HepG2 (cell line): ENCODE results near the gene PYY. TPM values are rescaled to one million over a fixed set of nuclear protein-coding genes. Genes with fewer than 3 reads are reported as not detected.

Experiments
- EED ChIP-seq: sonication (generic); formaldehyde crosslinking; IDR thresholded peaks from 2 replicates; pipeline ENCODE4 v1.5.0; 2020; ENCODE audit warnings: mild to moderate bottlenecking, missing genetic modification reagents
- FOXK1 ChIP-seq: sonication (generic); formaldehyde crosslinking; IDR thresholded peaks from 2 replicates; pipeline ENCODE4 v1.4.0; 2020; ENCODE audit warnings: low read depth, missing genetic modification reagents, borderline replicate concordance
- IRF2 ChIP-seq: IDR thresholded peaks from 2 replicates; pipeline ENCODE4 v1.6.1; 2018; ENCODE audit warnings: missing genetic modification reagents, missing compliant biosample characterization
- MYC ChIP-seq: sonication (generic); formaldehyde crosslinking; IDR thresholded peaks from 2 replicates; pipeline ENCODE4 v1.9.0; 2021; ENCODE audit warnings: missing genetic modification reagents, borderline replicate concordance
- MYPOP ChIP-seq: sonication (generic); formaldehyde crosslinking; IDR thresholded peaks from 2 replicates; pipeline ENCODE4 v1.8.1; 2023; ENCODE audit warnings: mild to moderate bottlenecking, moderate library complexity, missing genetic modification reagents
- NR0B2 ChIP-seq: sonication (generic); formaldehyde crosslinking; IDR thresholded peaks from 2 replicates; pipeline ENCODE4 v1.4.0; 2020; ENCODE audit warnings: mild to moderate bottlenecking, missing genetic modification reagents
- PATZ1 ChIP-seq: sonication (generic); formaldehyde crosslinking; IDR thresholded peaks from 2 replicates; pipeline ENCODE4 v1.4.0; 2020; ENCODE audit warnings: missing genetic modification reagents
- PHF20 ChIP-seq: sonication (generic); formaldehyde crosslinking; IDR thresholded peaks from 2 replicates; pipeline ENCODE4 v1.5.0; 2020; ENCODE audit warnings: mild to moderate bottlenecking, missing genetic modification reagents
- SIX4 ChIP-seq: sonication (generic); formaldehyde crosslinking; IDR thresholded peaks from 2 replicates; pipeline ENCODE4 v1.4.0; 2020; ENCODE audit warnings: missing genetic modification reagents
- TGIF2 ChIP-seq: IDR thresholded peaks from 2 replicates; pipeline ENCODE4 v1.6.1; 2016; ENCODE audit warnings: control low read depth, missing compliant biosample characterization
- TOE1 ChIP-seq: sonication (generic); formaldehyde crosslinking; IDR thresholded peaks from 2 replicates; pipeline ENCODE4 v1.4.0; 2020; ENCODE audit warnings: mild to moderate bottlenecking, missing genetic modification reagents
- ZBED4 ChIP-seq: sonication (generic); formaldehyde crosslinking; IDR thresholded peaks from 2 replicates; pipeline ENCODE4 v1.4.0; 2020; ENCODE audit warnings: missing genetic modification reagents, borderline replicate concordance
- ZNF329 ChIP-seq: sonication (generic); formaldehyde crosslinking; IDR thresholded peaks from 2 replicates; pipeline ENCODE4 v1.9.0; 2021; ENCODE audit warnings: low read depth, mild to moderate bottlenecking, missing genetic modification reagents
- ZNF460 ChIP-seq: sonication (generic); formaldehyde crosslinking; IDR thresholded peaks from 2 replicates; pipeline ENCODE4 v1.5.1; 2020; ENCODE audit warnings: missing genetic modification reagents, mild to moderate bottlenecking, borderline replicate concordance
- ZNF737 ChIP-seq: sonication (generic); formaldehyde crosslinking; IDR thresholded peaks from 2 replicates; pipeline ENCODE4 v1.5.0; 2020; ENCODE audit warnings: missing genetic modification reagents, mild to moderate bottlenecking, borderline replicate concordance
- ZNF740 ChIP-seq: sonication (generic); formaldehyde crosslinking; IDR thresholded peaks from 2 replicates; pipeline ENCODE4 v1.4.0; 2020; ENCODE audit warnings: missing genetic modification reagents
- ZNF781 ChIP-seq: sonication (generic); formaldehyde crosslinking; IDR thresholded peaks from 2 replicates; pipeline ENCODE4 v1.5.1; 2020; ENCODE audit warnings: borderline replicate concordance, mild to moderate bottlenecking, missing genetic modification reagents; ENCODE audit errors: not compliant biosample characterization
- polyA plus RNA-seq, 8 experiments: library from polyadenylated mRNA; depleted of rRNA in 3 of 8; stranded (reverse) in 7 of 8; unstranded in 1 of 8; fragments of >200 nt; fragmentation: Illumina TruSeq in 4 of 8; extraction: Trizol in 4 of 8; gene quantifications; 2 replicates each; pipeline versions ENCODE4 v1.2.1 to v1.2.3, GENCODE V29; 2011 to 2016; ENCODE audit warnings: low read depth in 4 of 8, missing spikeins in 1 of 8, mixed read lengths in 1 of 8; ENCODE audit not compliant: insufficient read depth in 1 of 8
- total RNA-seq, 5 experiments: library from RNA; depleted of rRNA; stranded (reverse); fragments of >200 nt; fragmentation: Illumina TruSeq; extraction: Trizol; gene quantifications; 2 replicates each; pipeline ENCODE4 v1.2.3, GENCODE V29; 2016; ENCODE audit warnings: low read depth in 1 of 5
- TF ChIP-seq, protein P1 (sequence below): sonication (generic); formaldehyde crosslinking; IDR thresholded peaks from 2 replicates; pipeline ENCODE4 v1.5.1; 2020; ENCODE audit warnings: mild to moderate bottlenecking, missing genetic modification reagents, borderline replicate concordance
- TF ChIP-seq, protein P2 (sequence below): IDR thresholded peaks from 2 replicates; pipeline ENCODE4 v1.6.1; 2012; ENCODE audit warnings: inconsistent platforms

PYY gene
- total and polyA plus RNA-seq, 2 of the 13 experiments (the other 11 are each of a cell fraction or from before 2014, with no cell fraction given), result 0.25 TPM; not detected in 1

- TF ChIP-seq ZBED4 (CRISPR knock-in tag) (peak; percentile 16; the same call in 1 of the 2 replicates), ZNF329 (CRISPR knock-in tag) (no peak; the same call in 1 of the 2 replicates), ZNF740 (CRISPR knock-in tag) (no peak), FOXK1 (CRISPR knock-in tag) (peak; percentile 92), IRF2 (CRISPR knock-in tag) (peak; percentile 77; the same call in 1 of the 2 replicates), ZNF460 (no peak), SIX4 (CRISPR knock-in tag) (no peak), PATZ1 (peak; percentile 42), MYC (peak; percentile 71), PHF20 (CRISPR knock-in tag) (0 out of 2 replicates have a peak, but pooled peaks have one; percentile 18), EED (CRISPR knock-in tag) (peak; percentile 34; the same call in 1 of the 2 replicates), NR0B2 (CRISPR knock-in tag) (no peak), ZNF781 (CRISPR knock-in tag) (peak; percentile 60), MYPOP (peak; percentile 70; the same call in 1 of the 2 replicates), TGIF2 (CRISPR knock-in tag) (peak; percentile 80; the same call in 1 of the 2 replicates), TOE1 (CRISPR knock-in tag) (no peak), ZNF737 (CRISPR knock-in tag) (no peak)
- TF ChIP-seq, protein P1, sequence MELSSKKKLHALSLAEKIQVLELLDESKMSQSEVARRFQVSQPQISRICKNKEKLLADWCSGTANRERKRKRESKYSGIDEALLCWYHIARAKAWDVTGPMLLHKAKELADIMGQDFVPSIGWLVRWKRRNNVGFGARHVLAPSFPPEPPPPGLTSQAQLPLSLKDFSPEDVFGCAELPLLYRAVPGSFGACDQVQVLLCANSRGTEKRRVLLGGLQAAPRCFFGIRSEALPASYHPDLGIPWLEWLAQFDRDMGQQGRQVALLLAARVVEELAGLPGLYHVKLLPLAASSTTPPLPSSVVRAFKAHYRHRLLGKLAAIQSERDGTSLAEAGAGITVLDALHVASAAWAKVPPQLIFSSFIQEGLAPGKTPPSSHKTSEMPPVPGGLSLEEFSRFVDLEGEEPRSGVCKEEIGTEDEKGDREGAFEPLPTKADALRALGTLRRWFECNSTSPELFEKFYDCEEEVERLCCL, result 0 out of 2 replicates have a peak, but pooled peaks have one; percentile 33
- TF ChIP-seq, protein P2, sequence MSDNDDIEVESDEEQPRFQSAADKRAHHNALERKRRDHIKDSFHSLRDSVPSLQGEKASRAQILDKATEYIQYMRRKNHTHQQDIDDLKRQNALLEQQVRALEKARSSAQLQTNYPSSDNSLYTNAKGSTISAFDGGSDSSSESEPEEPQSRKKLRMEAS, result peak; percentile 84
These were observed 48.6 kb upstream of the PYY start (continued) for GRCh38 chr17:44002141-44002848.
